HepG2 (cell line): ENCODE results near the gene PLB1. TPM values are rescaled to one million over a fixed set of nuclear protein-coding genes. Genes with fewer than 3 reads are reported as not detected.

ENCODE experiments used
- ATAC-seq: fragments of 200-7000 bp; cut with Tn5 transposase; 3 replicates; pipeline ENCODE4 v1.9.1; 2020; ENCODE audit warnings: mild to moderate bottlenecking, moderate library complexity
- BruUV-seq: library from RNA; stranded (reverse); fragments of 400-500 nt; replicated peaks from 2 replicates; lab custom pipeline; 2021; lab: Mats Ljungman, UMichigan
- CTCF ChIA-PET: fragments of 300-600 bp; formaldehyde crosslinking; extraction: SDS; loops from one replicate; lab custom pipeline; 2021; ENCODE audit warnings: low total read pairs, inconsistent platforms, low intra/inter-chr PET ratio; lab: Yijun Ruan, JAX
- POLR2A ChIA-PET: fragments of 350-600 bp; sonication (Branson Sonifier 250); formaldehyde crosslinking; loops from one replicate; lab custom pipeline; 2020; ENCODE audit warnings: antibody characterized with exemption, inconsistent platforms; lab: Yijun Ruan, JAX
- DNase-seq: peaks from one replicate; pipeline ENCODE4 v3.0.0-alpha.2; 2015; ENCODE audit warnings: low spot score
- FAIRE-seq: peaks from 3 replicates; lab custom pipeline; 2011; peaks lifted over from hg19 to GRCh38; lab: Jason Lieb, UNC
- H2AFZ ChIP-seq: one replicate; pipeline ENCODE4 v1.6.1; 2011; ENCODE audit warnings: low read length, inconsistent platforms
- H3K27ac ChIP-seq: fragments of 300-600 bp; 3 replicates; pipeline ENCODE4 v1.8.0; 2011; ENCODE audit warnings: mixed run types, mild to moderate bottlenecking, mixed read lengths, low read length, inconsistent platforms; ENCODE audit not compliant: insufficient read depth; ENCODE audit errors: extremely low read length
- H3K27me3 ChIP-seq, 2 experiments: fragments of 200-600 bp in 1 of 2; 2 replicates in 1 of 2; 3 replicates in 1 of 2; pipeline versions ENCODE4 v1.6.0 to v1.8.0; 2011; ENCODE audit warnings: low read length in 2 of 2, mild to moderate bottlenecking in 2 of 2, moderate library complexity in 2 of 2, inconsistent platforms in 1 of 2; ENCODE audit not compliant: insufficient read depth in 2 of 2, control insufficient read depth in 1 of 2
- H3K36me3 ChIP-seq, 2 experiments: fragments of 200-600 bp in 1 of 2; replicated peaks in 1 of 2; 2 replicates in 1 of 2; 3 replicates in 1 of 2; pipeline versions ENCODE4 v1.5.1 to v1.8.0; 2011; ENCODE audit warnings: low read length in 2 of 2, inconsistent platforms in 1 of 2; ENCODE audit not compliant: insufficient read depth in 2 of 2, control insufficient read depth in 1 of 2
- H3K4me1 ChIP-seq: 2 replicates; pipeline ENCODE4 v1.5.1; 2012; ENCODE audit warnings: low read length, inconsistent platforms; ENCODE audit not compliant: insufficient read depth
- H3K4me2 ChIP-seq: 2 replicates; pipeline ENCODE4 v1.6.0; 2011; ENCODE audit warnings: low read depth, low read length, inconsistent platforms
- H3K4me3 ChIP-seq, 3 experiments: fragments of 200-600 bp in 1 of 3; sonication (generic), shearing (Covaris generic) in 1 of 3; replicated peaks in 1 of 3; 2 replicates each; pipeline ENCODE4 v1.5.1; 2011 to 2016; ENCODE audit warnings: low read length in 3 of 3, inconsistent platforms in 2 of 3, low read depth in 2 of 3, mild to moderate bottlenecking in 2 of 3, control low read depth in 1 of 3, mixed read lengths in 1 of 3; ENCODE audit not compliant: insufficient read depth in 1 of 3
- H3K79me2 ChIP-seq: one replicate; pipeline ENCODE4 v1.6.1; 2011; ENCODE audit warnings: low read length, inconsistent platforms; ENCODE audit not compliant: insufficient read depth
- H3K9ac ChIP-seq: 2 replicates; pipeline ENCODE4 v1.6.0; 2011; ENCODE audit warnings: mild to moderate bottlenecking, low read depth, low read length, inconsistent platforms; ENCODE audit not compliant: insufficient read depth
- H3K9me3 ChIP-seq: 2 replicates; pipeline ENCODE4 v1.5.1; 2012; ENCODE audit warnings: mild to moderate bottlenecking, low read length
- H4K20me1 ChIP-seq: 2 replicates; pipeline ENCODE4 v1.6.0; 2011; ENCODE audit warnings: inconsistent platforms, mild to moderate bottlenecking, low read length, moderate library complexity; ENCODE audit not compliant: insufficient read depth
- CEBPG ChIP-seq: IDR thresholded peaks from 2 replicates; pipeline ENCODE4 v1.6.1; 2016
- ZEB1 ChIP-seq: IDR thresholded peaks from 2 replicates; pipeline ENCODE4 v1.6.1; 2012; ENCODE audit warnings: mild to moderate bottlenecking, low read depth, inconsistent platforms; ENCODE audit not compliant: insufficient replicate concordance
- ZKSCAN1 ChIP-seq: fragments of 150-350 bp; IDR thresholded peaks from 2 replicates; pipeline ENCODE4 v1.6.1; 2014; ENCODE audit warnings: low read length
- ZNF282 ChIP-seq: fragments of 450-650 bp; IDR thresholded peaks from 2 replicates; pipeline ENCODE4 v1.6.1; 2018; ENCODE audit not compliant: partially characterized antibody
- ZNF33B ChIP-seq: sonication (generic); formaldehyde crosslinking; IDR thresholded peaks from 2 replicates; pipeline ENCODE4 v1.5.1; 2020; ENCODE audit warnings: mild to moderate bottlenecking, missing genetic modification reagents
- ZNF567 ChIP-seq: sonication (generic); formaldehyde crosslinking; IDR thresholded peaks from 2 replicates; pipeline ENCODE4 v1.8.1; 2023; ENCODE audit warnings: mild to moderate bottlenecking, missing genetic modification reagents, borderline replicate concordance
- WGBS: methylation state at CpG from one replicate; pipeline ENCODE4 v1.1.6; 2017; ENCODE audit warnings: low lambda C conversion rate; 5-methylcytosine and 5-hydroxymethylcytosine counted together
- in situ Hi-C: cut with HindIII; loops from 2 replicates; pipeline ENCODE4 v1.10.0; 2017; ENCODE audit warnings: low pct_unique_long_range_greater_than_20kb; ENCODE audit not compliant: extremely low pct_ligation_motif_present
- intact Hi-C: fragments of 100-400 bp; cut with micrococcal nuclease; formaldehyde crosslinking; loops from one replicate; pipeline ENCODE4 v1.10.0; 2022; ENCODE audit not compliant: unreplicated experiment
- polyA plus RNA-seq, 8 experiments: library from polyadenylated mRNA; depleted of rRNA in 3 of 8; stranded (reverse) in 7 of 8; unstranded in 1 of 8; fragments of >200 nt; fragmentation: Illumina TruSeq in 4 of 8; extraction: Trizol in 4 of 8; gene quantifications; 2 replicates each; pipeline versions ENCODE4 v1.2.1 to v1.2.3, GENCODE V29; 2011 to 2016; ENCODE audit warnings: low read depth in 4 of 8, missing spikeins in 1 of 8, mixed read lengths in 1 of 8; ENCODE audit not compliant: insufficient read depth in 1 of 8
- total RNA-seq, 5 experiments: library from RNA; depleted of rRNA; stranded (reverse); fragments of >200 nt; fragmentation: Illumina TruSeq; extraction: Trizol; gene quantifications; 2 replicates each; pipeline ENCODE4 v1.2.3, GENCODE V29; 2016; ENCODE audit warnings: low read depth in 1 of 5
- TF ChIP-seq, protein P1 (sequence below): sonication (generic); formaldehyde crosslinking; IDR thresholded peaks from 2 replicates; pipeline ENCODE4; 2020; ENCODE audit warnings: missing genetic modification reagents, mild to moderate bottlenecking, borderline replicate concordance

PLB1 gene
- total and polyA plus RNA-seq, 2 of the 13 experiments (the other 11 are each of a cell fraction or from before 2014, with no cell fraction given) = 0.20 to 1.8 TPM

DNA sequence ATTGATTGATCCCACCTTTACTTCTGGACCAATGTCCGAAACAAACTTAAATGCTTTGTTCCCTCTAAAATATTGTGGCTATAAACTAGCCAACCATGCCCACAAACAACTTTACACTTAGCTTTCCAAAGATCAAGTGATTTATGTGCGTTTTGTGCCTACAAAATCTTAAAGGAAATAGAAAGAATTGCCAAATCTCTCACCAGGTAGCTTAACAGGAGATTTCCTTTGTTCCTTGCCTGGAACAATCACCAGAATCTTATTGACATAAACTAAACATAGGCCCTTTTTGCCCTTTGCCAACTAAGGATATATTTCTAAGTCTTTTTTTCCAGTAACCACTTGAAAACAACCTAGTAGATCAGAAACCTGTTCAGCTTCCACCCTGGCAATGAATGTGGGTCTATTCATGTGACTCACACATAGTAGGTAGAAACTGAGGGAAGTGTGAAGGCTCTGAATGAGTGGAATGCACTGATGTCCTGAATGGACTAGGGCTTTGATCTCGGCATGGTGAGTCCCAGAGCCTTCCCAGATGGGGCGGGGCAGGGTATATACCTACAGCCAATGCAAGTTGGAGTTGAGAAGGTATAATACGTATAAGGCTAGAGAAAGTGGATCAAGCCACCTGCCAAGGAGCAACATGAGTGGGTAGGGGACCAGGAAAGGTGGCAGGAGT, 161.2 kb downstream of the PLB1 start:
- H3K4me1 ChIP-seq = 0 out of 2 replicates have a peak, but pooled peaks cover 5% of the 10 kb centered on the region
- TF ChIP-seq ZKSCAN1 (peak; percentile 61; the same call in 1 of the 2 replicates), CEBPG (CRISPR knock-in tag) (no peak)
- no peaks in the 10 kb centered on the region for H4K20me1 ChIP-seq
- in situ Hi-C loops = no loop called here
- ChIA-PET CTCF (no interaction called here), POLR2A (no interaction called here)
- no peak overlapping the region for H3K4me3 ChIP-seq
- no peak overlapping the region for H2AFZ ChIP-seq
- no peak for ATAC-seq
- H3K4me2 ChIP-seq = no peak overlapping the region
- BruUV-seq = no TSS peak
- no peaks in the 10 kb centered on the region; a peak in 1 of 5 replicates for H3K27me3 ChIP-seq
- no peaks in the 10 kb centered on the region for H3K9me3 ChIP-seq
- intact Hi-C loops = no loop called here
- no peak overlapping the region for H3K27ac ChIP-seq
- FAIRE-seq = no peak
- peak; percentile 39 for DNase-seq
- H3K79me2 ChIP-seq = no peaks in the 10 kb centered on the region
- no peaks in the 10 kb centered on the region for H3K36me3 ChIP-seq
- WGBS = 45% methylated on average over 5 of the region's 5 CpGs
- H3K9ac ChIP-seq = no peak overlapping the region

DNA sequence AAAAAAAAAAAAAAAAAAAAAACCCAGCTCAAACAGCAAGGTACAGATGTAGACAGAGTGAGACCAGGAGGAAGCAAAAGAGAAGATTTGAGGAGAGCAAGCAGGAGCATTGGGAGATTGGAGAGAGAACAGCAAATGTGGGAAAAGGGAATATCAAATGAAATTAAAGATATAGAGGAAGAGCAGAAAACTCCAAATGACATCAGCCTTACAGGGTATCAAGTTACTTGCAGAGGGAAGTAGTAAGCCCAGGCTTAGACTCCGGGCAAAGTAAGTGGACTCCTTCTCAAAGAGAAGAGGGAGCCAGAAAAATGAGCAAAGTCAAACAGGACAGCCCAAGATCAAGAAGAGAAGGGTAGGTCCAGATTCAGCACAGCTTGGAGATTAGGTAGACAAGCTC, 162.5 kb downstream of the PLB1 start:
- Histone ChIP-seq H2AFZ (no peak overlapping the region), H3K9ac (no peak overlapping the region), H3K79me2 (no peaks in the 10 kb centered on the region), H3K4me1 (peaks cover 18% of the 10 kb centered on the region), H3K36me3 (no peaks in the 10 kb centered on the region), H3K27ac (no peak overlapping the region), H3K27me3 (no peaks in the 10 kb centered on the region; a peak in 1 of 5 replicates), H3K9me3 (no peaks in the 10 kb centered on the region), H3K4me3 (no peak overlapping the region), H3K4me2 (no peak overlapping the region), H4K20me1 (no peaks in the 10 kb centered on the region)
- WGBS = 0% methylated on average over 1 of the region's 1 CpG
- ChIA-PET POLR2A (no interaction called here), CTCF (no interaction called here)
- BruUV-seq = no TSS peak
- FAIRE-seq = no peak
- in situ Hi-C loops (no loop called here), intact Hi-C loops (no loop called here)
- no peak for ATAC-seq
- DNase-seq = no peak
- TF ChIP-seq ZNF567 (CRISPR knock-in tag) (no peak), ZNF282 (no peak), ZEB1 (no peak), ZNF33B (CRISPR knock-in tag) (no peak)
- TF ChIP-seq, protein P1, sequence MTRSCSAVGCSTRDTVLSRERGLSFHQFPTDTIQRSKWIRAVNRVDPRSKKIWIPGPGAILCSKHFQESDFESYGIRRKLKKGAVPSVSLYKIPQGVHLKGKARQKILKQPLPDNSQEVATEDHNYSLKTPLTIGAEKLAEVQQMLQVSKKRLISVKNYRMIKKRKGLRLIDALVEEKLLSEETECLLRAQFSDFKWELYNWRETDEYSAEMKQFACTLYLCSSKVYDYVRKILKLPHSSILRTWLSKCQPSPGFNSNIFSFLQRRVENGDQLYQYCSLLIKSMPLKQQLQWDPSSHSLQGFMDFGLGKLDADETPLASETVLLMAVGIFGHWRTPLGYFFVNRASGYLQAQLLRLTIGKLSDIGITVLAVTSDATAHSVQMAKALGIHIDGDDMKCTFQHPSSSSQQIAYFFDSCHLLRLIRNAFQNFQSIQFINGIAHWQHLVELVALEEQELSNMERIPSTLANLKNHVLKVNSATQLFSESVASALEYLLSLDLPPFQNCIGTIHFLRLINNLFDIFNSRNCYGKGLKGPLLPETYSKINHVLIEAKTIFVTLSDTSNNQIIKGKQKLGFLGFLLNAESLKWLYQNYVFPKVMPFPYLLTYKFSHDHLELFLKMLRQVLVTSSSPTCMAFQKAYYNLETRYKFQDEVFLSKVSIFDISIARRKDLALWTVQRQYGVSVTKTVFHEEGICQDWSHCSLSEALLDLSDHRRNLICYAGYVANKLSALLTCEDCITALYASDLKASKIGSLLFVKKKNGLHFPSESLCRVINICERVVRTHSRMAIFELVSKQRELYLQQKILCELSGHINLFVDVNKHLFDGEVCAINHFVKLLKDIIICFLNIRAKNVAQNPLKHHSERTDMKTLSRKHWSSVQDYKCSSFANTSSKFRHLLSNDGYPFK (CRISPR knock-in tag) = no peak
